GM18909 (cell line): ENCODE data around the gene HMCN1.

Experiments
- ATAC-seq: cut with Tn5 transposase; IDR thresholded peaks from one replicate; pipeline ENCODE4 v1.9.1; 2021; ENCODE audit warnings: mild to moderate bottlenecking; ENCODE audit not compliant: unreplicated experiment, poor library complexity

The HMCN1 gene

GRCh38 chr1:185795181-185795580, 61.0 kb downstream of the HMCN1 start:
- ATAC-seq = no peak

DNA sequence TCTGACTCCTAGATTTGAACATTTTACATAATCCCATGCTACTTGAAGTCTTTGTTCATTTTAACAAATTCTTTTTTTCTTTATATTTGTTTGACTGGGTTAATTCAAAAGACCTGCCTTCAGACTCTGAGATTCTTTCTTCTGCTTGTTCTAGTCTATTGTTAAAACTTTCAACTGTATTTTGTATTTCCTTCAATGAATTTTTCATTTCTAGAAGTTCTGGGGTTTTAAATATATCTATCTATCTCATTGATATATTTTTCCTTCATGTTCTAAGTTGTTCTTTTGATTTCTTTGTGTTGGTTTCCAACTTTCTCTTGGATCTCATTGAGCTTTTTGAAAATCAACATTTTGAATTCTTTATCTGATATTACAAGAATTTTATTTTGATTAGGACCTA, 64.3 kb downstream of the HMCN1 start:
- no peak for ATAC-seq

GRCh38 chr1:185803241-185803640, 69.0 kb downstream of the HMCN1 start:
- ATAC-seq = no peak

- no peak for ATAC-seq
Observed at GRCh38 chr1:185804206-185804605, 70.0 kb downstream of the HMCN1 start.

GRCh38 chr1:185804608-185805007, 70.4 kb downstream of the HMCN1 start:
- no peak for ATAC-seq

- ATAC-seq = no peak
Observed at GRCh38 chr1:185807275-185807674, 73.1 kb downstream of the HMCN1 start.

DNA sequence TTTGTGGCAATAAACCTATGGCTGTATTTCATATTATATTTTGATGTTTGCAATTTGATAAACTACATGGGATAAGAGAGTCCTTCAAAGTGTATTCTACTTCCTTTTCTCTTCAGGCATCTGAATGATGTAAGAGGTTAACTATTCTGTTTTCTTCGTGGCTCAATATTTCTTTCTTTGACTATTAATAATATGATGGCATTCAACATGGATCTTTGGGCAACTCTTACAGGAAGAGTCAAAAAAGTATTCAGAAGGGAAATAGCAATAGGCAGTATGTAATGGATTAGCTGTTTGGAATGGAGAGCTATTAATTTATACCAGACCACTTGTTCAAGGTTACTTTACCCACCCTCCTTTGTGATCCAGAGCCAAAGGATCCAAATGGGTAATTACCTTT, 74.4 kb downstream of the HMCN1 start:
- no peak for ATAC-seq

DNA sequence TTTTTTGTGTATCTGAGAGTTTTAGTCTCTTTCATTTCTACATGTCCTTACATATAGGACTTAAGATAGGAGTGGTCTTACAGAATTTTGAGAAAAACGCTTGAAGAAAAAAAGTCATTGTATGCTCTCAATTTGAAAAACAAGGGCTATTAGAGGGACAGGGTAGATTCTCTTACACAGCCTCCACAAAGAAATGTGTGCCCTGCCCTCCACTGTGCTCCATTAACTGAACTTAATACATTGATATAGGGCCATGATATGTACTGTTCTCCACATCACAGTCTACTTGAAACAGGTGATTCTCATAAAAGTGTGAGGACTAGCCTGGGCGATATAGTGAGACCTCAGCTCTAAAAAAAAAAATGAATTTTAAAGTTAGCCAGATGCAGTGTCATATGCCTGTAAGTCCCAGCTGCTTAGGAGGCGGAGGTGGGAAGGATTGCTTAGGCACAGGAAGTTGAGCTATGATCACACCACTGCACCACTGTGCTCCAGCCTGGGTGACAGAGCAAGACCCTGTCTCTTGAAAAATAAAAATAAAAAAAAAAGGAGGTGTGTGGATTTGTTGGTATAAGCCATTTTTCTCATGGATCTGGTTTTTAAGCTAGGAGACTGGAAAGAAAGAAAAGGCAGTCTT, 77.0 kb downstream of the HMCN1 start:
- no peak for ATAC-seq

- ATAC-seq = no peak
Observed at GRCh38 chr1:185812934-185813333, 78.7 kb downstream of the HMCN1 start.

- ATAC-seq = peak; percentile 67
Observed at GRCh38 chr1:185813401-185813979, 79.3 kb downstream of the HMCN1 start.

GRCh38 chr1:185816460-185816859, 82.3 kb downstream of the HMCN1 start:
- ATAC-seq = no peak

DNA sequence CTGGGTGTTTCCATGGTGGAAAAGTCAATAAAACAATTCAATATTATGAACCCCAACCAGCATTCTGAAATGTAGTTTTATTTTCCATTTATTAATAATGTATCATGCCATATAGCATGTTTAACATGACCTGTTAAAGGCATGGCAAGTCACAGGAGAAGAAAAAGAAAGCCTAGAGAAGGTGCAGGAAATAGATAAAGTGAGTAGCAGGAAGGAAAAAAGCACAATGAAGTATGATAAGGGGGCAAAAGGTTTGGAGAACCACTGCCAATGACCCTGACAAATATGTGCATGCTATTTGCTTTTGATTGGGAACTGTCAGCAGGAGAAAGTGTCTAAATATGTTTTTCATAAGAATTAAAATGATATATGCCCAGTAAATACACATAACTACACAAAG, 85.6 kb downstream of the HMCN1 start:
- no peak for ATAC-seq

- ATAC-seq = no peak
Observed at GRCh38 chr1:185821612-185822385, 87.6 kb downstream of the HMCN1 start.

- ATAC-seq = no peak
Observed at GRCh38 chr1:185823467-185823866, 89.3 kb downstream of the HMCN1 start.

- ATAC-seq = no peak
Observed at GRCh38 chr1:185824106-185824505, 89.9 kb downstream of the HMCN1 start.

- ATAC-seq = no peak
Observed at GRCh38 chr1:185825556-185825955, 91.4 kb downstream of the HMCN1 start.

GRCh38 chr1:185834371-185834905, 100.2 kb downstream of the HMCN1 start:
- ATAC-seq = no peak

GRCh38 chr1:185835191-185835590, 101.0 kb downstream of the HMCN1 start:
- no peak for ATAC-seq

- ATAC-seq = no peak
Observed at GRCh38 chr1:185837711-185838110, 103.5 kb downstream of the HMCN1 start.

GRCh38 chr1:185838111-185838510, 103.9 kb downstream of the HMCN1 start:
- no peak for ATAC-seq

DNA sequence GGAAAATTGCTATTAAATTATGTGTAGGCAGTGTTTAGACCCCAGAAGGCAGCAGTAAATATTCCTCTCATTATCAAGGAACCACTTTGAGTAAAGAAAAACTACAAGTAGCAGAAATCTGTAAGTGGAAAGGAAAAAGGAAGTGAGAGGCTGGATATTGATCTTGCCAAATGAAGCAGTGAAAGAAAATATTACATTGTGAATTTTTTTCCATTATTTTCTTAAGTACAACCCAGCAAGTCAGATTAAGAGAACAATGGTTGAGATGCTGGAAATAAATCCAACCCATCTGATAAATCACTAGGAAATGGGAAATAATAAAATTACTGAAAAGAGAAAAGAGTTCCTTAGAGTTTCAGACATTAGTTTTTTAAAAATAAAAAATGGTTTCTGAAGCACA, 106.7 kb downstream of the HMCN1 start:
- ATAC-seq = no peak
